ENCODE results near the gene PPFIA4.
A peak's percentile ranks its signal among the peaks of the same experiment; 100 is the strongest.

PPFIA4 gene

GRCh38 chr1:203126151-203126865, 100.0 kb downstream of the PPFIA4 start:
- TF ChIP-seq CTCF (IDR thresholded peaks at IDR 0.05; ENCODE audit: low read depth, low read length): peak; percentile 50
- no peak for DNase-seq (ENCODE audit: extremely low read depth, low read depth)

GRCh38 chr1:203126866-203127665, 100.8 kb downstream of the PPFIA4 start:
- TF ChIP-seq CTCF (IDR thresholded peaks at IDR 0.05; ENCODE audit: low read depth, low read length): no peak
- no peak for DNase-seq (ENCODE audit: extremely low read depth, low read depth)

- no peak for DNase-seq (ENCODE audit: extremely low read depth, low read depth)
- peak; percentile 18 for TF ChIP-seq CTCF (IDR thresholded peaks at IDR 0.05; ENCODE audit: low read depth, low read length)
These were observed 101.6 kb downstream of the PPFIA4 start, which contains the start of gene ADORA1 for GRCh38 chr1:203127666-203128430. TSS of gene ADORA1 (plus strand) at chr1:203127726. CDS start at chr1:203128842, 1,116 bp downstream.

- no peak for DNase-seq (ENCODE audit: extremely low read depth, low read depth)
- no peak for TF ChIP-seq CTCF (IDR thresholded peaks at IDR 0.05; ENCODE audit: low read depth, low read length)
These were observed 102.1 kb downstream of the PPFIA4 start for GRCh38 chr1:203128431-203128715.

Measured in AG09319 (cell line).